ENCODE data around the gene CACNA1C. TPM values are rescaled to one million over a fixed set of nuclear protein-coding genes. Genes with fewer than 3 reads are reported as not detected.

The CACNA1C gene
- total RNA-seq, 2 experiments from 2014 or later = 0.05 to 0.08 TPM

DNA sequence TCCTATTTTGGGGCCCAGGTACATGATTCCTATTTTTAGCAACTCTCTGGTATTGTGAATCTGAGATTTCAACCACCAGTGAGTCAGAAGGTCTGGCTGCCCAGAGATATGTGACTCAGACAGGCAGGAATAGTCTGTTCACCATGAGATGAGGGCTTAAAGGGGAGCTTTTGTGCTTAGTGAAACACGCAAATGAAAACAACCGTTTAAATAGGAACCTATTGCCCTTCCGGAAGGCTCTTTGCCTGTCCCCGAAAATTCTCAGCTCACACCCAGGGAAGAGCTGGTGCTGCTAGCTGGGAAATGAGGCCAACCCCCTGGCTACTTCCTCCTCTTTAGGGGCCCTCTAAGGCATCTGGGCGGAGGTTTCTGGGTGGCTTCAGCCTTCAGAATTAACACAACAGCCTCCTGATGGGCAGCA is 283.6 kb downstream of the CACNA1C start:
- POLR2A ChIA-PET = interaction anchor here (0.6 kb wide), 1 partner anchor 77 kb away, joined by 3 read pairs; no protein-coding TSS in a partner anchor
- Mint-ChIP-seq H3K27me3 (no peaks in the 10 kb centered on the region), H3K9me3 (no peaks in the 10 kb centered on the region), H3K4me3 (no peak overlapping the region), H3K36me3 (ENCODE audit: low read depth) (no peaks in the 10 kb centered on the region), H3K4me1 (ENCODE audit: low read depth) (no peaks in the 10 kb centered on the region), H3K27ac (no peak overlapping the region)
- H3K27ac ChIP-seq (ENCODE audit: low read depth in 1 of 2, low read length in 2 of 2) = no peak overlapping the region
- no peaks in the 10 kb centered on the region for H3K4me1 ChIP-seq (ENCODE audit: insufficient read depth, low read length)
- no peaks in the 10 kb centered on the region for H3K36me3 ChIP-seq (ENCODE audit: insufficient read depth, low read length)
- no peak for ATAC-seq (ENCODE audit: poor library complexity)
- H3K4me3 ChIP-seq (ENCODE audit: low read length) = no peak overlapping the region
- no peaks in the 10 kb centered on the region for H3K27me3 ChIP-seq (ENCODE audit: control insufficient read depth in 1 of 2, insufficient read depth in 2 of 2, low read length in 2 of 2)
- TF ChIP-seq, protein P1, sequence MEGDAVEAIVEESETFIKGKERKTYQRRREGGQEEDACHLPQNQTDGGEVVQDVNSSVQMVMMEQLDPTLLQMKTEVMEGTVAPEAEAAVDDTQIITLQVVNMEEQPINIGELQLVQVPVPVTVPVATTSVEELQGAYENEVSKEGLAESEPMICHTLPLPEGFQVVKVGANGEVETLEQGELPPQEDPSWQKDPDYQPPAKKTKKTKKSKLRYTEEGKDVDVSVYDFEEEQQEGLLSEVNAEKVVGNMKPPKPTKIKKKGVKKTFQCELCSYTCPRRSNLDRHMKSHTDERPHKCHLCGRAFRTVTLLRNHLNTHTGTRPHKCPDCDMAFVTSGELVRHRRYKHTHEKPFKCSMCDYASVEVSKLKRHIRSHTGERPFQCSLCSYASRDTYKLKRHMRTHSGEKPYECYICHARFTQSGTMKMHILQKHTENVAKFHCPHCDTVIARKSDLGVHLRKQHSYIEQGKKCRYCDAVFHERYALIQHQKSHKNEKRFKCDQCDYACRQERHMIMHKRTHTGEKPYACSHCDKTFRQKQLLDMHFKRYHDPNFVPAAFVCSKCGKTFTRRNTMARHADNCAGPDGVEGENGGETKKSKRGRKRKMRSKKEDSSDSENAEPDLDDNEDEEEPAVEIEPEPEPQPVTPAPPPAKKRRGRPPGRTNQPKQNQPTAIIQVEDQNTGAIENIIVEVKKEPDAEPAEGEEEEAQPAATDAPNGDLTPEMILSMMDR (IDR thresholded peaks at IDR 0.05) = no peak
- no peaks in the 10 kb centered on the region for H3K9me3 ChIP-seq (ENCODE audit: control insufficient read depth in 1 of 2, insufficient read depth in 1 of 2, low read length in 2 of 2)
- intact Hi-C loops (cut with DNase I, micrococcal nuclease) = no loop called here
- peak in 2 of 14 experiments; percentile 44 to 54 for DNase-seq
- CTCF ChIA-PET = no interaction called here

DNA sequence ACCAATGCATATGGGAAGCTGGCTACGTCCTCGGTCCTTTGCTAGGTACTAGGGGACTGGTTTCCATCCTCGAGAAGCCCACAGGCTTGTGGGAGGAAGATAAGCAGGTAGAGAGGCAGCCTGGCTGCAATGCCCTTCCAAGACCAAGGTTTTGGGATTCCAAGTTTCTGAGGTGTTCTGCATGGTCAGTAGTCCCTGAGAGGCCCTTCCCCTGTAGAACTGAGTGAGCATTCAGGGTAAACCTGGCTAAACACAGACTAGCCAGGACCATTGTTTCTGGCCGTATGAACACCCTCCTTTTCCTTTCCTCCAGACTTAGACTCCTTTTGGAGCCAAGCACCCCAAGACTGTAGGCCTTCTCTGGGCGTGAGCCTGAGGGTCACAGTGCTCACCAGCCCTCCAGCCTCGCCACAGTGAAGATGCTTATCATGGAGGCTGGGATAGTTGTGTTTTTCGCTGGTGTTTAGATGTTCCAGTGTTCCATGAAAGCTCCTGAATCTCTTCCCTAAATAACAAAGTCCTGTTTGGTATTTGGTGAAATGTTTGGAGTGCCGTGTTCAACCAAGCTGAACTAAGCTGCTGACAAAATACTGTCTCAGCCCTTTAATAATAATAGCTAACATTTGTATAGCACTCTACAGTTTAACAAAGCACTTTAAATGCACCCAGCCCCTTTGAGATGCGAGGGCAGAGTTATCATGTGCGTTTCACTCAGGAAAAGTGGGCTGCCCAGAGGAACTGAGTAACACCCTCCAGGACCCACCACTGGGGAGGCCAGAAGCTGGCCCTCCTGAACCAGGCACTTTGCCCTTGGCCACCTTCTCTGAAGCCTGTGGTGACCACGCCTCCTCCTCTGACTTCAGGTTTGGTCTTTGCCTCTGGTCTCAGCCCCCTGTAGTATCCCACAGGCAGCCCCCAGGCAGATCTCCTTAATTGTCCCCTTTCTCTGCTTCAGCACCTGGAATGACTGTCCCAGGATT is 284.5 kb downstream of the CACNA1C start:
- Histone ChIP-seq H3K36me3 (ENCODE audit: insufficient read depth, low read length) (no peaks in the 10 kb centered on the region), H3K4me3 (ENCODE audit: low read length) (no peak overlapping the region), H3K27ac (ENCODE audit: low read depth in 1 of 2, low read length in 2 of 2) (no peak overlapping the region), H3K4me1 (ENCODE audit: insufficient read depth, low read length) (no peaks in the 10 kb centered on the region), H3K9me3 (ENCODE audit: control insufficient read depth in 1 of 2, insufficient read depth in 1 of 2, low read length in 2 of 2) (no peaks in the 10 kb centered on the region), H3K27me3 (ENCODE audit: control insufficient read depth in 1 of 2, insufficient read depth in 2 of 2, low read length in 2 of 2) (no peaks in the 10 kb centered on the region)
- intact Hi-C loops (cut with DNase I, micrococcal nuclease) = no loop called here
- H3K36me3 Mint-ChIP-seq (ENCODE audit: low read depth) = no peaks in the 10 kb centered on the region
- ChIA-PET POLR2A (no interaction called here), CTCF (no interaction called here)
- H3K27me3 Mint-ChIP-seq = no peaks in the 10 kb centered on the region
- DNase-seq = no peak
- TF ChIP-seq, protein P1 (IDR thresholded peaks at IDR 0.05) = no peak
- no peaks in the 10 kb centered on the region for H3K4me1 Mint-ChIP-seq (ENCODE audit: low read depth)
- H3K9me3 Mint-ChIP-seq = no peaks in the 10 kb centered on the region
- no peak for ATAC-seq (ENCODE audit: poor library complexity)
- no peak overlapping the region for H3K27ac Mint-ChIP-seq
- no peak overlapping the region for H3K4me3 Mint-ChIP-seq

DNA sequence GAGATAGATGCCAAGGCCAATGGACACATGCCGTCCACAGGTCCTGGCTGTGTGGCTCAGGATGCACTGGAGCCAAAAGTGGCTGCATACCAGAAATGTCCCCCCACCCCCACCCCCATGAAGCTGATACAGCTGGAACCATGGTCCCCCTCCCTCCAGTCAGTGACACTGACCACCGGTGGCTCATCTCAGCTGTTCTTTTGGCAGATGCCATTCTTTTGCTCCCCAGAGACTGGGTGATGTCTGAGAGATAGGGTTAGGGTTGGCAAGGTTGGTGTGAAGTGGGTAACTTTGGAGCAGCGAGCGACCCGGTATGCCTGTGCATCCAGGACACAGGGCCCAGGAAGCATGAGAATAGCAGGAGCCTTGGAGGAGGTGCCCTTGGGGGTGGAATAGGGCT is 285.6 kb downstream of the CACNA1C start:
- Mint-ChIP-seq H3K4me3 (no peak overlapping the region), H3K27ac (no peak overlapping the region), H3K36me3 (ENCODE audit: low read depth) (no peaks in the 10 kb centered on the region), H3K9me3 (no peaks in the 10 kb centered on the region), H3K27me3 (no peaks in the 10 kb centered on the region), H3K4me1 (ENCODE audit: low read depth) (no peaks in the 10 kb centered on the region)
- Histone ChIP-seq H3K27me3 (ENCODE audit: control insufficient read depth in 1 of 2, insufficient read depth in 2 of 2, low read length in 2 of 2) (no peaks in the 10 kb centered on the region), H3K4me3 (ENCODE audit: low read length) (no peak overlapping the region), H3K36me3 (ENCODE audit: insufficient read depth, low read length) (no peaks in the 10 kb centered on the region), H3K9me3 (ENCODE audit: control insufficient read depth in 1 of 2, insufficient read depth in 1 of 2, low read length in 2 of 2) (no peaks in the 10 kb centered on the region), H3K27ac (ENCODE audit: low read depth in 1 of 2, low read length in 2 of 2) (no peak overlapping the region), H3K4me1 (ENCODE audit: insufficient read depth, low read length) (no peaks in the 10 kb centered on the region)
- ChIA-PET CTCF (no interaction called here), POLR2A (no interaction called here)
- no peak for ATAC-seq (ENCODE audit: poor library complexity)
- no peak for DNase-seq
- TF ChIP-seq, protein P1 (IDR thresholded peaks at IDR 0.05) = no peak
- intact Hi-C loops (cut with DNase I, micrococcal nuclease) = no loop called here

All from CD4-positive, alpha-beta T cell (primary cell).